Measurements from ENCODE around the gene CTNNA1. TPM values are rescaled to one million over a fixed set of nuclear protein-coding genes. Genes with fewer than 3 reads are reported as not detected.

Gene CTNNA1
- total RNA-seq, 1 donor from 2014 or later = 78.6 TPM

- no peak overlapping the region for H3K27ac Mint-ChIP-seq
- no peaks in the 10 kb centered on the region for H3K27me3 Mint-ChIP-seq
- no peak overlapping the region for H3K4me3 Mint-ChIP-seq
- intact Hi-C loops (cut with micrococcal nuclease) = no loop called here
- no peak for DNase-seq
- peaks cover 8% of the 10 kb centered on the region for H3K4me1 Mint-ChIP-seq
- no peaks in the 10 kb centered on the region for H3K36me3 Mint-ChIP-seq (ENCODE audit: low read depth)
- no peaks in the 10 kb centered on the region for H3K9me3 Mint-ChIP-seq
Observed at GRCh38 chr5:138844812-138845513, 91.7 kb downstream of the CTNNA1 start.

- Mint-ChIP-seq H3K9me3 (no peaks in the 10 kb centered on the region), H3K4me3 (no peak overlapping the region), H3K36me3 (ENCODE audit: low read depth) (no peaks in the 10 kb centered on the region), H3K27ac (no peak overlapping the region), H3K27me3 (peaks cover 2% of the 10 kb centered on the region), H3K4me1 (peaks cover 21% of the 10 kb centered on the region)
- intact Hi-C loops (cut with micrococcal nuclease) = no loop called here
- DNase-seq = no peak
Observed at GRCh38 chr5:138849439-138849838, 96.2 kb downstream of the CTNNA1 start.

- Mint-ChIP-seq H3K4me1 (peaks cover 23% of the 10 kb centered on the region), H3K36me3 (ENCODE audit: low read depth) (no peaks in the 10 kb centered on the region), H3K4me3 (no peak overlapping the region), H3K27me3 (peaks cover 2% of the 10 kb centered on the region), H3K27ac (no peak overlapping the region), H3K9me3 (no peaks in the 10 kb centered on the region)
- DNase-seq = no peak
- intact Hi-C loops (cut with micrococcal nuclease) = no loop called here
Observed at GRCh38 chr5:138849882-138850281, 96.7 kb downstream of the CTNNA1 start.

- Mint-ChIP-seq H3K36me3 (ENCODE audit: low read depth) (no peaks in the 10 kb centered on the region), H3K4me3 (no peak overlapping the region), H3K4me1 (peaks cover 26% of the 10 kb centered on the region), H3K27ac (no peak overlapping the region), H3K9me3 (no peaks in the 10 kb centered on the region), H3K27me3 (peaks cover 2% of the 10 kb centered on the region)
- intact Hi-C loops (cut with micrococcal nuclease) = no loop called here
- no peak for DNase-seq
Observed at GRCh38 chr5:138850865-138851435, 97.7 kb downstream of the CTNNA1 start.

GRCh38 chr5:138853132-138853531, 99.9 kb downstream of the CTNNA1 start:
- Mint-ChIP-seq H3K9me3 (no peaks in the 10 kb centered on the region), H3K4me3 (peak overlapping the region; percentile 47), H3K27ac (peak overlapping the region; percentile 65), H3K27me3 (peaks cover 2% of the 10 kb centered on the region), H3K36me3 (ENCODE audit: low read depth) (no peaks in the 10 kb centered on the region), H3K4me1 (peaks cover 26% of the 10 kb centered on the region)
- intact Hi-C loops (cut with micrococcal nuclease) = no loop called here
- DNase-seq = no peak

GRCh38 chr5:138867011-138867410, 113.8 kb downstream of the CTNNA1 start:
- no peaks in the 10 kb centered on the region for H3K36me3 Mint-ChIP-seq (ENCODE audit: low read depth)
- peaks cover 3% of the 10 kb centered on the region for H3K9me3 Mint-ChIP-seq
- H3K4me3 Mint-ChIP-seq = no peak overlapping the region
- peaks cover 18% of the 10 kb centered on the region for H3K27me3 Mint-ChIP-seq
- H3K27ac Mint-ChIP-seq = no peak overlapping the region
- H3K4me1 Mint-ChIP-seq = peaks cover 6% of the 10 kb centered on the region
- intact Hi-C loops (cut with micrococcal nuclease) = no loop called here
- DNase-seq = no peak

GRCh38 chr5:138869038-138869437, 115.8 kb downstream of the CTNNA1 start:
- no peak overlapping the region for H3K4me3 Mint-ChIP-seq
- peaks cover 6% of the 10 kb centered on the region for H3K4me1 Mint-ChIP-seq
- H3K27ac Mint-ChIP-seq = no peak overlapping the region
- intact Hi-C loops (cut with micrococcal nuclease) = no loop called here
- DNase-seq = no peak
- peaks cover 23% of the 10 kb centered on the region for H3K27me3 Mint-ChIP-seq
- peaks cover 3% of the 10 kb centered on the region for H3K9me3 Mint-ChIP-seq
- no peaks in the 10 kb centered on the region for H3K36me3 Mint-ChIP-seq (ENCODE audit: low read depth)

- DNase-seq = no peak
- peak overlapping the region; percentile 34 for H3K27ac Mint-ChIP-seq
- peaks cover 3% of the 10 kb centered on the region for H3K9me3 Mint-ChIP-seq
- no peak overlapping the region for H3K4me3 Mint-ChIP-seq
- H3K36me3 Mint-ChIP-seq (ENCODE audit: low read depth) = no peaks in the 10 kb centered on the region
- H3K4me1 Mint-ChIP-seq = peaks cover 6% of the 10 kb centered on the region
- intact Hi-C loops (cut with micrococcal nuclease) = no loop called here
- H3K27me3 Mint-ChIP-seq = peaks cover 23% of the 10 kb centered on the region
Observed at GRCh38 chr5:138869763-138870500, 116.7 kb downstream of the CTNNA1 start.

GRCh38 chr5:138870611-138871010, 117.4 kb downstream of the CTNNA1 start:
- intact Hi-C loops (cut with micrococcal nuclease) = no loop called here
- Mint-ChIP-seq H3K27me3 (peaks cover 23% of the 10 kb centered on the region), H3K27ac (no peak overlapping the region), H3K36me3 (ENCODE audit: low read depth) (no peaks in the 10 kb centered on the region), H3K9me3 (no peaks in the 10 kb centered on the region), H3K4me3 (no peak overlapping the region), H3K4me1 (peaks cover 6% of the 10 kb centered on the region)
- no peak for DNase-seq

- Mint-ChIP-seq H3K4me1 (peaks cover 5% of the 10 kb centered on the region), H3K27ac (no peak overlapping the region), H3K4me3 (no peak overlapping the region), H3K36me3 (ENCODE audit: low read depth) (no peaks in the 10 kb centered on the region), H3K27me3 (peaks cover 23% of the 10 kb centered on the region), H3K9me3 (no peaks in the 10 kb centered on the region)
- DNase-seq = no peak
- intact Hi-C loops (cut with micrococcal nuclease) = no loop called here
Observed at GRCh38 chr5:138872841-138873465, 119.7 kb downstream of the CTNNA1 start.

- no peaks in the 10 kb centered on the region for H3K9me3 Mint-ChIP-seq
- no peak overlapping the region for H3K4me3 Mint-ChIP-seq
- H3K27ac Mint-ChIP-seq = no peak overlapping the region
- intact Hi-C loops (cut with micrococcal nuclease) = no loop called here
- peaks cover 23% of the 10 kb centered on the region for H3K27me3 Mint-ChIP-seq
- no peak for DNase-seq
- H3K36me3 Mint-ChIP-seq (ENCODE audit: low read depth) = no peaks in the 10 kb centered on the region
- peaks cover 5% of the 10 kb centered on the region for H3K4me1 Mint-ChIP-seq
Observed at GRCh38 chr5:138873466-138874221, 120.4 kb downstream of the CTNNA1 start.

- no peaks in the 10 kb centered on the region for H3K36me3 Mint-ChIP-seq (ENCODE audit: low read depth)
- H3K4me3 Mint-ChIP-seq = no peak overlapping the region
- intact Hi-C loops (cut with micrococcal nuclease) = no loop called here
- H3K27ac Mint-ChIP-seq = no peak overlapping the region
- DNase-seq = no peak
- H3K9me3 Mint-ChIP-seq = no peaks in the 10 kb centered on the region
- peaks cover 5% of the 10 kb centered on the region for H3K4me1 Mint-ChIP-seq
- H3K27me3 Mint-ChIP-seq = peaks cover 23% of the 10 kb centered on the region
Observed at GRCh38 chr5:138874241-138874640, 121.0 kb downstream of the CTNNA1 start.

GRCh38 chr5:138874771-138875551, 121.7 kb downstream of the CTNNA1 start, which contains the start of gene LRRTM2:
Gene LRRTM2 (minus strand): TSS chr5:138875335. CDS start chr5:138874911, 424 bp downstream.
- intact Hi-C loops (cut with micrococcal nuclease) = no loop called here

More at GRCh38 chr5:138874771-138875551, 121.7 kb downstream of the CTNNA1 start, which contains the start of gene LRRTM2:
- H3K36me3 Mint-ChIP-seq (ENCODE audit: low read depth) = no peaks in the 10 kb centered on the region
- H3K4me3 Mint-ChIP-seq = no peak within 1 kb of the TSS
- peaks cover 19% of the 10 kb centered on the region for H3K27me3 Mint-ChIP-seq
- no peak for DNase-seq
- peaks cover 3% of the 10 kb centered on the region for H3K4me1 Mint-ChIP-seq
- no peaks in the 10 kb centered on the region for H3K9me3 Mint-ChIP-seq
- no peak within 1 kb of the TSS for H3K27ac Mint-ChIP-seq

Data from activated CD4-positive, alpha-beta T cell treated with anti-CD3 and anti-CD28 coated beads, Interleukin-2, amount 10 ng/mL, durations not matched to agents 24 days and 14 days (primary cell).